Vagina (tissue), 2 donors: ENCODE measurements around the gene MAP3K20. TPM values are rescaled to one million over a fixed set of nuclear protein-coding genes. Genes with fewer than 3 reads are reported as not detected.
"Not testable (repeated sequence)": the region's sequence is repeated elsewhere in the genome, so short reads cannot be mapped to it uniquely, and the experiment has no call there.

Source experiments
- DNase-seq, 2 donors: peaks; one replicate each; pipeline ENCODE4 v3.0.0-alpha.2; 2017; ENCODE audit errors: extremely low spot score in 2 of 2
- H3K27ac ChIP-seq: fragments of 200-600 bp; sonication (generic); one replicate; pipeline ENCODE4 v1.5.1; 2019
- H3K27me3 ChIP-seq: fragments of 200-600 bp; sonication (generic); one replicate; pipeline ENCODE4 v1.5.1; 2019
- H3K36me3 ChIP-seq, 2 donors: fragments of 200-600 bp; sonication (generic); one replicate each; pipeline ENCODE4 v1.5.1; 2017 to 2019
- H3K4me1 ChIP-seq: fragments of 200-600 bp; sonication (generic); one replicate; pipeline ENCODE4 v1.5.1; 2019
- H3K4me3 ChIP-seq, 2 donors: fragments of 200-600 bp; sonication (generic); 1 replicate in 1 of 2; 2 replicates in 1 of 2; pipeline ENCODE4 v1.5.1; 2016 to 2019
- H3K9me3 ChIP-seq: fragments of 200-600 bp; sonication (generic); one replicate; pipeline ENCODE4 v1.5.1; 2019
- POLR2A ChIP-seq, 2 donors: fragments of 450-650 bp; IDR thresholded peaks; one replicate each; pipeline ENCODE4 v1.6.1; 2017; ENCODE audit warnings: antibody characterized with exemption in 2 of 2, mild to moderate bottlenecking in 2 of 2, moderate library complexity in 2 of 2
- POLR2AphosphoS5 ChIP-seq, 2 donors: sonication (generic); formaldehyde crosslinking; IDR thresholded peaks; one replicate each; pipeline ENCODE4 v1.9.0; 2017; ENCODE audit warnings: antibody characterized with exemption in 2 of 2, mild to moderate bottlenecking in 2 of 2, low read depth in 1 of 2; ENCODE audit not compliant: insufficient read depth in 1 of 2
- intact Hi-C: fragments of 100-400 bp; cut with DNase I; formaldehyde crosslinking; loops from one replicate; pipeline ENCODE4 v1.15.1; 2023
- total RNA-seq: library from RNA; depleted of rRNA; stranded (reverse); fragments of >200 nt; gene quantifications from one replicate; pipeline ENCODE4 v1.2.3, GENCODE V29; 2016
- TF ChIP-seq, protein P1 (sequence below), 3 experiments: fragments of 450-650 bp in 2 of 3; fragments of 200-600 bp in 1 of 3; sonication (generic) in 1 of 3; IDR thresholded peaks; one replicate each; pipeline ENCODE4 v1.5.1; 2017 to 2019; ENCODE audit warnings: antibody characterized with exemption in 3 of 3, mild to moderate bottlenecking in 2 of 3, moderate library complexity in 2 of 3

MAP3K20 gene
- total RNA-seq, 1 donor from 2014 or later = 59.4 TPM

DNA sequence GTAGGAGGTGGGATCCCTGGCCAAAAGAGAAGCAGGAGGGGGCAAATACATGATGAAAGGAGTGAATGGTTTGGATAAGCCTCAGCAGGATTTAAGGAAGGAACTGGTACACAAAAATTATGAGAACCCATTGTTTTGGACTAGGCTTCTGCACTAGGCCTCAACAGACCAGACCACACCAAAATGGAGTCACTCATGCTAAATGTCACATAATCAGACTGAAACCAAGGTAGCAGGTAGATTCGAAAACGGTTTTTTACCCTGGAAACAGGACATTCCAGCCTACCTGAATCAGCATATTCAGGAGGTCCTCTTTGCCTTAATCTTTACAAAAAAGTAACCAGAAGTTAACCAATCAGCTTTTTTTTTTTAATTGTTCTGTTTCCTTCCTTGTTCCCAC lies 229.7 kb downstream of the MAP3K20 start:
- H3K9me3 ChIP-seq = peaks cover 3% of the 10 kb centered on the region
- no peaks in the 10 kb centered on the region for H3K4me1 ChIP-seq
- DNase-seq = no peak
- no peaks in the 10 kb centered on the region for H3K36me3 ChIP-seq
- no peaks in the 10 kb centered on the region for H3K27me3 ChIP-seq
- no peak overlapping the region for H3K4me3 ChIP-seq
- intact Hi-C loops = no loop called here
- no peak overlapping the region for H3K27ac ChIP-seq
- TF ChIP-seq, protein P1, sequence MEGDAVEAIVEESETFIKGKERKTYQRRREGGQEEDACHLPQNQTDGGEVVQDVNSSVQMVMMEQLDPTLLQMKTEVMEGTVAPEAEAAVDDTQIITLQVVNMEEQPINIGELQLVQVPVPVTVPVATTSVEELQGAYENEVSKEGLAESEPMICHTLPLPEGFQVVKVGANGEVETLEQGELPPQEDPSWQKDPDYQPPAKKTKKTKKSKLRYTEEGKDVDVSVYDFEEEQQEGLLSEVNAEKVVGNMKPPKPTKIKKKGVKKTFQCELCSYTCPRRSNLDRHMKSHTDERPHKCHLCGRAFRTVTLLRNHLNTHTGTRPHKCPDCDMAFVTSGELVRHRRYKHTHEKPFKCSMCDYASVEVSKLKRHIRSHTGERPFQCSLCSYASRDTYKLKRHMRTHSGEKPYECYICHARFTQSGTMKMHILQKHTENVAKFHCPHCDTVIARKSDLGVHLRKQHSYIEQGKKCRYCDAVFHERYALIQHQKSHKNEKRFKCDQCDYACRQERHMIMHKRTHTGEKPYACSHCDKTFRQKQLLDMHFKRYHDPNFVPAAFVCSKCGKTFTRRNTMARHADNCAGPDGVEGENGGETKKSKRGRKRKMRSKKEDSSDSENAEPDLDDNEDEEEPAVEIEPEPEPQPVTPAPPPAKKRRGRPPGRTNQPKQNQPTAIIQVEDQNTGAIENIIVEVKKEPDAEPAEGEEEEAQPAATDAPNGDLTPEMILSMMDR (IDR thresholded peaks at IDR 0.05) = no peak
- no peak for TF ChIP-seq POLR2AphosphoS5 (IDR thresholded peaks at IDR 0.05; ENCODE audit: insufficient read depth in 1 of 2, low read depth in 1 of 2)
- no peak for TF ChIP-seq POLR2A (IDR thresholded peaks at IDR 0.05)

DNA sequence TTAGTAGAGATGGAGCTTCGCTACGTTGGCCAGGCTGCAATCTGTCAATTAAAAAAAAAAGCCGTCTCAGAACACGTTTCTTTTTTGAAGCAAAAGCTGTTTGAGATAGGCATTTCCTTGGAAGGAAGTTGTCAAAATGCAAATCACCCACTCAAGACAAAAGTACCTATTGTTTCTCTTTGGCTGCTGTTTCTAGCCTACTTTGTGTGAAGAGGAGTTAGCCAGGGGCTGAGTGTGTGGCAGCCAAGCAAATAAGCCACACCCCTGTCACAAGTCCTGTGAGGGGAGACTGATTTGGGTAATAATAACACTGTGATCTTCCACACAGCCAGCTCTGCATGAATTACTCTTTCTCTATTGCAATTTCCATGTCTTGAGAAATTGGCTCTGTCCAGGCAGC lies 231.6 kb downstream of the MAP3K20 start:
- intact Hi-C loops = no loop called here
- TF ChIP-seq, protein P1 (IDR thresholded peaks at IDR 0.05) = no peak
- TF ChIP-seq POLR2A (IDR thresholded peaks at IDR 0.05) (no peak), POLR2AphosphoS5 (IDR thresholded peaks at IDR 0.05; ENCODE audit: insufficient read depth in 1 of 2, low read depth in 1 of 2) (no peak)
- no peak for DNase-seq
- Histone ChIP-seq H3K9me3 (no peaks in the 10 kb centered on the region), H3K27me3 (no peaks in the 10 kb centered on the region), H3K4me3 (no peak overlapping the region), H3K36me3 (no peaks in the 10 kb centered on the region), H3K4me1 (no peaks in the 10 kb centered on the region), H3K27ac (no peak overlapping the region)

DNA sequence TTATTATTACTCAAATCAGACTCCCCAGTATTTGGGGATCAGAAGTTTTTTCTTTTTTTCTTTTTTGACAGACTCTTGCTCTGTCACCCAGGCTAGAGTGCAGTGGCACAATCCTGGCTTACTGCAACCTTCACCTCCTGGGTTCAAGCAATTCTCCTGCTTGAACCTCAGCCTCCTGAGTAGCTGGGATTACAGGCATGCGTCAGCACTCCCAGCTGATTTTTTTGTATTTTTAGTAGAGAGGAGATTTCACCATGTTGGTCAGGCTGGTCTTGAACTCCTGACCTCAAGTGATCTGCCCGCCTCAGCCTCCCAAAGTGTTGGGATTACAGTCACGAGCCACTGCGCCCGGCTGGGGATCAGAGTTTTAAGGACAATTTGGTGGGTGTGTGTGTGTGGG lies 233.7 kb downstream of the MAP3K20 start:
- intact Hi-C loops, H3K4me1 ChIP-seq, H3K27me3 ChIP-seq, H3K27ac ChIP-seq, H3K4me3 ChIP-seq, H3K9me3 ChIP-seq, H3K36me3 ChIP-seq, DNase-seq: not testable (repeated sequence)

DNA sequence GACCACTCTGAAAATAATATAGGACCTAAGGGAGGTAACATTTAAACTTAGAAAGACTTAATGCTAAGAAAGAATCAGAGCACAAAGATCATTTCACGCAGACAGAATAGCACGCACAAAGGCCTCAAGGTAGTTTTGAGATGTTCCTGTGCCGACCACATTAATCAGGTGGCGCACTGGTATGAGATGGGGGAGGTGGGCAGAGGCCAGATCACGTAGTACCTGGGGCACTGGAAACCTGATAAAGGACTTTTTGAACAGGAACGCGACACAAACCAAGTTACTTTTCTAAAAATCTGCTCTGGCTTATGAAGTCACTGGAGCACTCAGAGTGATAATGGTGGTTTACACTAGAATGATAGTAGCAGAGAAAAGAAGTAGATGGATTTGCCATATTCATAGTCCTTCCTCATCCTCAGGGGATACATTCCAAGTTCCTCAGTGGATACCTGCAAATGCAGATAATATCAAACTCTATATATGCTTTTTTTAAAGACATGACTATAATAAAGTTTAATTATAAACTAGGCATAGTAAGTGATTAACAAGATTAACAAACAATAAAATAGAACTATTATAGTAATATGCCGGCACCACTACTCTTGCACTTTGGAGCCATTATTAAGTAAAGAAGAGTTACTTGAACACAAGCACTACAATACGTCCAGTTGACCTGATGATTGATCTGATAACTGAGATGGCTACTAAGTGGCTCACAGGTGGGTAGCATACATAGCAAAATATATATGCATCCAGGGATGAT lies 236.4 kb downstream of the MAP3K20 start:
- H3K27ac ChIP-seq = no peak overlapping the region
- H3K4me3 ChIP-seq = no peak overlapping the region
- H3K4me1 ChIP-seq = no peaks in the 10 kb centered on the region
- no peaks in the 10 kb centered on the region for H3K27me3 ChIP-seq
- no peak for DNase-seq
- H3K9me3 ChIP-seq = no peaks in the 10 kb centered on the region
- no peak for TF ChIP-seq POLR2AphosphoS5 (IDR thresholded peaks at IDR 0.05; ENCODE audit: insufficient read depth in 1 of 2, low read depth in 1 of 2)
- TF ChIP-seq, protein P1 (IDR thresholded peaks at IDR 0.05) = no peak
- no peak for TF ChIP-seq POLR2A (IDR thresholded peaks at IDR 0.05)
- no peaks in the 10 kb centered on the region for H3K36me3 ChIP-seq
- intact Hi-C loops = no loop called here
